IMR-90 (cell line): ENCODE data around the gene PRAME. TPM values are rescaled to one million over a fixed set of nuclear protein-coding genes. Genes with fewer than 3 reads are reported as not detected.

Experiments used
- ATAC-seq: fragments of 200-7000 bp; cut with Tn5 transposase; 2 replicates; pipeline ENCODE4 v1.9.1; 2020; ENCODE audit warnings: low read depth, mild to moderate bottlenecking, moderate library complexity
- BruUV-seq: library from RNA; stranded (reverse); fragments of 400-500 nt; replicated peaks from 2 replicates; lab custom pipeline; 2021; lab: Mats Ljungman, UMichigan
- CTCF ChIA-PET: fragments of 300-600 bp; formaldehyde crosslinking; extraction: SDS; loops from one replicate; lab custom pipeline; 2021; ENCODE audit warnings: antibody characterized with exemption; lab: Yijun Ruan, JAX
- POLR2A ChIA-PET: fragments of 300-600 bp; sonication (Branson Sonifier 250); formaldehyde crosslinking; loops from one replicate; lab custom pipeline; 2022; ENCODE audit warnings: antibody characterized with exemption; ENCODE audit not compliant: unreplicated experiment; lab: Charles Lee
- DNase-seq: peaks from one replicate; pipeline ENCODE4 v3.0.0; 2013
- H2AFZ ChIP-seq: replicated peaks from 2 replicates; pipeline ENCODE3; 2013; ENCODE audit warnings: low read length, mild to moderate bottlenecking; ENCODE audit not compliant: poor library complexity
- H2AK5ac ChIP-seq: 2 replicates; pipeline ENCODE4 v1.6.1; 2013; ENCODE audit warnings: low read depth, low read length, inconsistent platforms
- H2AK9ac ChIP-seq: replicated peaks from 2 replicates; pipeline ENCODE3; 2013; ENCODE audit warnings: mild to moderate bottlenecking, low read depth, low read length, moderate library complexity; ENCODE audit not compliant: poor library complexity
- H2BK120ac ChIP-seq: 2 replicates; pipeline ENCODE4 v1.6.1; 2013; ENCODE audit warnings: low read depth, low read length, inconsistent platforms
- H2BK15ac ChIP-seq: 3 replicates; pipeline ENCODE4 v1.6.1; 2013; ENCODE audit warnings: low read depth, low read length, inconsistent platforms
- H2BK20ac ChIP-seq: 2 replicates; pipeline ENCODE4 v1.6.1; 2013; ENCODE audit warnings: low read depth, mild to moderate bottlenecking, inconsistent platforms, low read length, moderate library complexity
- H2BK5ac ChIP-seq: 2 replicates; pipeline ENCODE4 v1.6.1; 2013; ENCODE audit warnings: mild to moderate bottlenecking, low read depth, low read length, inconsistent platforms; ENCODE audit not compliant: poor library complexity, severe bottlenecking
- H3K14ac ChIP-seq: replicated peaks from 2 replicates; pipeline ENCODE4 v1.6.1; 2013; ENCODE audit warnings: low read depth, low read length, inconsistent platforms
- H3K18ac ChIP-seq: 2 replicates; pipeline ENCODE4 v1.6.1; 2013; ENCODE audit warnings: low read depth, low read length, control low read depth
- H3K23ac ChIP-seq: 2 replicates; pipeline ENCODE4 v1.6.1; 2013; ENCODE audit warnings: low read depth, low read length, inconsistent platforms
- H3K27ac ChIP-seq: 2 replicates; pipeline ENCODE4 v1.5.1; 2013; ENCODE audit warnings: mild to moderate bottlenecking, control low read depth, low read length; ENCODE audit not compliant: insufficient read depth
- H3K27me3 ChIP-seq: 2 replicates; pipeline ENCODE4 v1.6.1; 2013; ENCODE audit warnings: low read length; ENCODE audit not compliant: control insufficient read depth, insufficient read depth
- H3K36me3 ChIP-seq: 2 replicates; pipeline ENCODE4 v1.6.1; 2013; ENCODE audit warnings: low read length, mixed read lengths; ENCODE audit not compliant: control insufficient read depth, insufficient read depth
- H3K4ac ChIP-seq: 2 replicates; pipeline ENCODE4 v1.6.1; 2013; ENCODE audit warnings: low read depth, low read length, inconsistent platforms
- H3K4me1 ChIP-seq: 2 replicates; pipeline ENCODE4 v1.6.1; 2013; ENCODE audit warnings: low read length, mixed read lengths; ENCODE audit not compliant: control insufficient read depth, insufficient read depth
- H3K4me2 ChIP-seq: 2 replicates; pipeline ENCODE4 v1.6.1; 2013; ENCODE audit warnings: low read depth, mild to moderate bottlenecking, control low read depth, low read length, moderate library complexity
- H3K4me3 ChIP-seq: 2 replicates; pipeline ENCODE4 v1.5.1; 2013; ENCODE audit warnings: low read depth, mild to moderate bottlenecking, control low read depth, low read length, moderate library complexity; ENCODE audit not compliant: insufficient read depth
- H3K56ac ChIP-seq: 2 replicates; pipeline ENCODE4 v1.6.1; 2013; ENCODE audit warnings: low read length, inconsistent platforms; ENCODE audit not compliant: insufficient read depth; ENCODE audit errors: extremely low read depth
- H3K79me1 ChIP-seq, 2 experiments: 2 replicates each; pipeline ENCODE4 v1.6.1; 2013; ENCODE audit warnings: low read length in 2 of 2, inconsistent platforms in 1 of 2, low read depth in 1 of 2
- H3K9ac ChIP-seq: 2 replicates; pipeline ENCODE4 v1.6.1; 2013; ENCODE audit warnings: low read depth, low read length, control low read depth
- H3K9me1 ChIP-seq: 2 replicates; pipeline ENCODE4 v1.6.1; 2013; ENCODE audit warnings: low read length, inconsistent platforms; ENCODE audit not compliant: insufficient read depth
- H3K9me3 ChIP-seq: 2 replicates; pipeline ENCODE4 v1.6.1; 2013; ENCODE audit warnings: low read length; ENCODE audit not compliant: control insufficient read depth, insufficient read depth
- H4K20me1 ChIP-seq: 2 replicates; pipeline ENCODE4 v1.6.1; 2013; ENCODE audit warnings: low read length, inconsistent platforms; ENCODE audit not compliant: insufficient read depth
- H4K5ac ChIP-seq: 2 replicates; pipeline ENCODE4 v1.6.1; 2013; ENCODE audit warnings: mild to moderate bottlenecking, low read depth, low read length, control low read depth
- H4K8ac ChIP-seq, 2 experiments: 2 replicates each; pipeline ENCODE4 v1.6.1; 2013; ENCODE audit warnings: low read depth in 2 of 2, low read length in 2 of 2, control low read depth in 1 of 2, inconsistent platforms in 1 of 2
- H4K91ac ChIP-seq: 2 replicates; pipeline ENCODE4 v1.6.1; 2013; ENCODE audit warnings: low read depth, low read length, inconsistent platforms; ENCODE audit not compliant: insufficient read depth
- BHLHE40 ChIP-seq: fragments of 150-350 bp; IDR thresholded peaks from 2 replicates; pipeline ENCODE4 v1.6.1; 2016; ENCODE audit warnings: mild to moderate bottlenecking, low read depth, low read length
- MAZ ChIP-seq: IDR thresholded peaks from 2 replicates; pipeline ENCODE4 v1.6.1; 2012; ENCODE audit warnings: low read depth, mild to moderate bottlenecking, low read length, improper control_type of control experiment, moderate library complexity, borderline replicate concordance
- USF2 ChIP-seq: fragments of 150-350 bp; IDR thresholded peaks from 2 replicates; pipeline ENCODE4 v1.6.1; 2017; ENCODE audit warnings: mild to moderate bottlenecking, antibody characterized with exemption, low read length, low read depth
- WGBS, 2 experiments: methylation state at CpG; one replicate each; pipeline versions ENCODE4 v1.1.5 to v1.1.7; 2013; ENCODE audit warnings: missing lambda C conversion rate in 2 of 2; ENCODE audit not compliant: insufficient read length in 1 of 2; ENCODE audit errors: extremely low coverage in 2 of 2; 5-methylcytosine and 5-hydroxymethylcytosine counted together
- dilution Hi-C: fragments of 300-500 bp; cut with HindIII; formaldehyde crosslinking; loops from one replicate; pipeline ENCODE4 v1.14.3; 2018; ENCODE audit warnings: low sequenced_read_pairs; ENCODE audit not compliant: unreplicated experiment
- in situ Hi-C: fragments of 300-500 bp; cut with MboI; formaldehyde crosslinking; loops from 3 replicates; pipeline ENCODE4 v1.14.3; 2019; ENCODE audit warnings: low sequenced_read_pairs, inconsistent platforms, mixed read lengths
- intact Hi-C: fragments of 100-400 bp; cut with micrococcal nuclease; formaldehyde crosslinking; loops from 2 replicates; pipeline ENCODE4 v1.10.0; 2022
- polyA plus RNA-seq, 3 experiments: library from polyadenylated mRNA; depleted of rRNA; stranded (reverse); fragments of >200 nt; gene quantifications; 2 replicates each; pipeline ENCODE4 v1.2.3, GENCODE V29; 2012; ENCODE audit warnings: low replicate concordance in 1 of 3
- total RNA-seq: library from RNA; depleted of rRNA; stranded (reverse); fragments of >200 nt; gene quantifications from 2 replicates; pipeline ENCODE4 v1.2.3, GENCODE V29; 2012

Gene PRAME
- total and polyA plus RNA-seq, 2 of the 4 experiments (the other 2 are of a cell fraction) = not detected

- H3K27me3 ChIP-seq = no peaks in the 10 kb centered on the region; the same call in none of the 2 replicates
- no peak within 1 kb of the TSS for H3K56ac ChIP-seq
- POLR2A ChIA-PET = interaction anchor here (0.7 kb wide), 1 partner anchor 597 kb away, joined by 3 read pairs; no protein-coding TSS in a partner anchor
- no peak within 1 kb of the TSS for H2BK20ac ChIP-seq
- H3K36me3 ChIP-seq = no peaks in the 10 kb centered on the region
- dilution Hi-C loops = no loop called here
- no peak within 1 kb of the TSS for H3K4ac ChIP-seq
- TF ChIP-seq MAZ = no peak
- TF ChIP-seq USF2 = 0 out of 2 replicates have a peak, but pooled peaks have one; percentile 25
- no peak for TF ChIP-seq BHLHE40
- ATAC-seq = no peak
- no peaks in the 10 kb centered on the region for H3K9me1 ChIP-seq
- no peaks in the 10 kb centered on the region for H3K4me1 ChIP-seq
- CTCF ChIA-PET = interaction anchor here (1.3 kb wide), 1 partner anchor 11 kb away, joined by 4 read pairs; the partner anchor contains the start of gene ZNF280B
- no peak within 1 kb of the TSS for H3K18ac ChIP-seq
- no peak within 1 kb of the TSS for H2AFZ ChIP-seq
- H4K20me1 ChIP-seq = no peaks in the 10 kb centered on the region
- no peak within 1 kb of the TSS for H2AK9ac ChIP-seq
- H3K9ac ChIP-seq = no peak within 1 kb of the TSS
- no peak within 1 kb of the TSS for H4K91ac ChIP-seq
- WGBS, 2 experiments = 96% methylated on average over 4 of the region's 12 CpGs; no CpG with 5 or more reads in 1 of the 2 experiments
- no peak within 1 kb of the TSS for H3K23ac ChIP-seq
- H3K27ac ChIP-seq = no peak within 1 kb of the TSS
- H2BK5ac ChIP-seq = no peak within 1 kb of the TSS
- H3K4me3 ChIP-seq = no peak within 1 kb of the TSS
- no peak within 1 kb of the TSS for H2BK15ac ChIP-seq
- no peak within 1 kb of the TSS for H3K14ac ChIP-seq
- no peaks in the 10 kb centered on the region for H3K9me3 ChIP-seq
- no peak within 1 kb of the TSS for H2AK5ac ChIP-seq
- no TSS peak for BruUV-seq
- no peaks in the 10 kb centered on the region for H3K79me1 ChIP-seq
- no peak within 1 kb of the TSS for H3K4me2 ChIP-seq
- no peak within 1 kb of the TSS for H2BK120ac ChIP-seq
- DNase-seq = no peak
- intact Hi-C loops = no loop called here
- in situ Hi-C loops = no loop called here
- H4K5ac ChIP-seq = no peak within 1 kb of the TSS
- no peak within 1 kb of the TSS for H4K8ac ChIP-seq
These were observed 38.9 kb downstream of the PRAME start, which contains the start of gene ZNF280A for GRCh38 chr22:22520020-22520656. Gene ZNF280A (minus strand): TSS chr22:22520270. CDS start chr22:22515630, 4,640 bp downstream.
